GM12865 (cell line): ENCODE results near the gene CCL4.

ENCODE experiments used
- DNase-seq: peaks from one replicate; pipeline ENCODE4 v3.0.0; 2010; ENCODE audit warnings: low read depth
- H3K4me3 ChIP-seq: 2 replicates; pipeline ENCODE4 v1.5.1; 2011; ENCODE audit warnings: mild to moderate bottlenecking, low read depth, low read length, control low read depth
- CTCF ChIP-seq: IDR thresholded peaks from 2 replicates; pipeline ENCODE4 v1.5.1; 2011; ENCODE audit warnings: low read length, control low read depth, low read depth, inconsistent platforms; ENCODE audit not compliant: insufficient read depth; ENCODE audit errors: missing control alignments

CCL4 gene

GRCh38 chr17:36152639-36153120, 49.1 kb downstream of the CCL4 start:
- TF ChIP-seq CTCF = peak; percentile 9
- no peak for DNase-seq

GRCh38 chr17:36153895-36154610, 50.4 kb downstream of the CCL4 start:
- no peak for TF ChIP-seq CTCF
- no peak overlapping the region for H3K4me3 ChIP-seq
- peak; percentile 30 for DNase-seq

More at GRCh38 chr17:36152639-36153120, 49.1 kb downstream of the CCL4 start:
- H3K4me3 ChIP-seq = no peak overlapping the region
